ENCODE measurements around the gene PHF14.

The PHF14 gene

GRCh38 chr7:11127114-11127785, 153.6 kb downstream of the PHF14 start:
- TF ChIP-seq CTCF (IDR thresholded peaks at IDR 0.05; ENCODE audit: extremely low read depth, missing control alignments), result no peak
- DNase-seq (ENCODE audit: low spot score), result no peak

- no peak for DNase-seq (ENCODE audit: low spot score)
- no peak for TF ChIP-seq CTCF (IDR thresholded peaks at IDR 0.05; ENCODE audit: extremely low read depth, missing control alignments)
Observed at GRCh38 chr7:11127988-11128387, 154.3 kb downstream of the PHF14 start.

GRCh38 chr7:11128498-11128897, 154.8 kb downstream of the PHF14 start:
- no peak for TF ChIP-seq CTCF (IDR thresholded peaks at IDR 0.05; ENCODE audit: extremely low read depth, missing control alignments)
- DNase-seq (ENCODE audit: low spot score), result no peak

- TF ChIP-seq CTCF (IDR thresholded peaks at IDR 0.05; ENCODE audit: extremely low read depth, missing control alignments), result no peak
- DNase-seq (ENCODE audit: low spot score), result no peak
Observed at GRCh38 chr7:11130012-11130411, 156.3 kb downstream of the PHF14 start.

GRCh38 chr7:11130601-11131000, 156.9 kb downstream of the PHF14 start:
- no peak for DNase-seq (ENCODE audit: low spot score)
- no peak for TF ChIP-seq CTCF (IDR thresholded peaks at IDR 0.05; ENCODE audit: extremely low read depth, missing control alignments)

GRCh38 chr7:11133436-11133959, 159.8 kb downstream of the PHF14 start:
- TF ChIP-seq CTCF (IDR thresholded peaks at IDR 0.05; ENCODE audit: extremely low read depth, missing control alignments), result no peak
- DNase-seq (ENCODE audit: low spot score), result no peak

GRCh38 chr7:11135573-11135972, 161.9 kb downstream of the PHF14 start:
- no peak for TF ChIP-seq CTCF (IDR thresholded peaks at IDR 0.05; ENCODE audit: extremely low read depth, missing control alignments)
- no peak for DNase-seq (ENCODE audit: low spot score)

All from GM20000 (cell line).